DOHH2 (cell line): Measurements from ENCODE around the gene TNFRSF11A.

Experiments used
- EZH2phosphoT487 ChIP-seq: fragments of 200-600 bp; sonication (generic); IDR thresholded peaks from 2 replicates; pipeline ENCODE4 v1.6.1; 2017; ENCODE audit warnings: borderline replicate concordance, mild to moderate bottlenecking, antibody characterized with exemption, low read length, moderate library complexity, mixed read lengths
- TF ChIP-seq, protein P1 (sequence below): fragments of 200-600 bp; sonication (generic); IDR thresholded peaks from one replicate; pipeline ENCODE4 v1.5.1; 2014; ENCODE audit warnings: antibody characterized with exemption, mild to moderate bottlenecking, low read depth, low read length; ENCODE audit not compliant: poor library complexity, severe bottlenecking

DNA sequence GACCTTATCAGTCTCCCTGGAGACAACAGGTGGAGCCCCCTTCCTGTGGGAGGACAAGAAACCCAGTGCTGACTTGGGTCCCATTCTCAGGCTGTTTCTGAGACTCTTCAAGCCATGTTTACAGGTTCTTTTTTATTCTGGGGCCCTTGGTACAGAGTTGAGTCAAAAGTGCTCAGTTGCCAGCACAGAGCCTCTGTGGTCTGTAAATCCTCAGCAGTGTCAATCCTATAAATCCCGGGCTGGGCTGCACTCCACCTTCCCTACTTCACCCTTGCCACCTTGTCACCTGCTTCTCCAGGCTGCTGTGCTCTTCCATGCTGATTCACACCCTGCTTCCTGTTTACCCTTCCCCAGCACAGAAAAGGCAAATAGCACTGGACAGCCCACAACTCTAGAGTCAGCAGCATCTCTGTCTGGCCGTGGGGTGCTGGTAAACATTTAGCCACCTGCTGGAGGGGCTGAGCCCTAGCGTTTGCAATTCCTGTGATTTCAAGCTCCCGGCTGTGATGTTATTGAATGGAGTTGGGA, 74.7 kb downstream of the TNFRSF11A start:
- TF ChIP-seq, protein P1, sequence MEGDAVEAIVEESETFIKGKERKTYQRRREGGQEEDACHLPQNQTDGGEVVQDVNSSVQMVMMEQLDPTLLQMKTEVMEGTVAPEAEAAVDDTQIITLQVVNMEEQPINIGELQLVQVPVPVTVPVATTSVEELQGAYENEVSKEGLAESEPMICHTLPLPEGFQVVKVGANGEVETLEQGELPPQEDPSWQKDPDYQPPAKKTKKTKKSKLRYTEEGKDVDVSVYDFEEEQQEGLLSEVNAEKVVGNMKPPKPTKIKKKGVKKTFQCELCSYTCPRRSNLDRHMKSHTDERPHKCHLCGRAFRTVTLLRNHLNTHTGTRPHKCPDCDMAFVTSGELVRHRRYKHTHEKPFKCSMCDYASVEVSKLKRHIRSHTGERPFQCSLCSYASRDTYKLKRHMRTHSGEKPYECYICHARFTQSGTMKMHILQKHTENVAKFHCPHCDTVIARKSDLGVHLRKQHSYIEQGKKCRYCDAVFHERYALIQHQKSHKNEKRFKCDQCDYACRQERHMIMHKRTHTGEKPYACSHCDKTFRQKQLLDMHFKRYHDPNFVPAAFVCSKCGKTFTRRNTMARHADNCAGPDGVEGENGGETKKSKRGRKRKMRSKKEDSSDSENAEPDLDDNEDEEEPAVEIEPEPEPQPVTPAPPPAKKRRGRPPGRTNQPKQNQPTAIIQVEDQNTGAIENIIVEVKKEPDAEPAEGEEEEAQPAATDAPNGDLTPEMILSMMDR: peak; percentile 48
- TF ChIP-seq EZH2phosphoT487: no peak
